DMS79 treated with DMSO at 0.1 percent for 48 hours (cell line): ENCODE measurements around the gene ZNF140.

ENCODE experiments used
- DNase-seq: peaks from one replicate; lab custom pipeline; 2025; lab: John Stamatoyannopoulos, UW

Gene ZNF140

DNA sequence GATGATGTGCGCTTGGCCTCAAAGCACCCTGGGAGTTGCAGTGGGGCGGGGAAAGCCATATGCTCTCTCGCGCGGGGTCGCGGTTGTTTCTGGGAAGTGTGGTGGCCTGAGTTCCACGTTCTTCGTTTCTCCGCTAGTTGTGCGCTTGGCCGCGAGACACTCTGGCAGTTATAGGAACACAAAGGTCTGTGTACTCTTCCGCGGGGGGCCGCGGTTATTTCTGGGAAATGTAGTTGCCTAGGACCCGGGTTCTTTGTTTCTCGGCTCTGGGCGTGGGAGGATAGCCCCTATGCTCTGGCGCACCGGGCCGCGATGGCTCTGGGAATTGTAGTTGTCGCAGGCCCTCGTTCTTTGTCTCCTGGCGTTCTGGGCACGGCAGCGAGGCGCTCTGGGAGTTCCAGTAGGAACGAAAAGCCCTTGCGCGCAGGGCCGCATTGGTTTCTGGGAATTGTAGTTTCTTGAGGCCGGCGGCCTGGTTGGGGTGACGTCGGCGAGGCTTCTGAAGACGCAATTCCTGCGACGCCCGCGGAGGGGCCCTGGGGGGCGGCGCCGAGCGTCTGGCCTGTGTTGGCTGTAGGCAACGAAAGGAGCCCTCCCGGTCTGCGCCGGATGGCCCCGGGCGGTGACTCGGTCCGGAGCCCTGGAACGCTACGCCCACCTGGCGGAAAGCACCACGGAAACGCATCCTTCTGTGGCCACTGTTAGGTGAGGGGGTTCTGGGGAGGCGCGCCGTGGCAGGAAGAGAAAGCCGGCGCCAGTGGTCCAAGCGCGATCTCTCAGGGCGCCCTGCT is at the start of gene ZNF140:
Gene ZNF140, plus strand, starts transcription at position 556 of the 791 bp plus-strand sequence. CDS start 398 bp downstream, outside the sequence.
- peak; percentile 98 for DNase-seq

DNA sequence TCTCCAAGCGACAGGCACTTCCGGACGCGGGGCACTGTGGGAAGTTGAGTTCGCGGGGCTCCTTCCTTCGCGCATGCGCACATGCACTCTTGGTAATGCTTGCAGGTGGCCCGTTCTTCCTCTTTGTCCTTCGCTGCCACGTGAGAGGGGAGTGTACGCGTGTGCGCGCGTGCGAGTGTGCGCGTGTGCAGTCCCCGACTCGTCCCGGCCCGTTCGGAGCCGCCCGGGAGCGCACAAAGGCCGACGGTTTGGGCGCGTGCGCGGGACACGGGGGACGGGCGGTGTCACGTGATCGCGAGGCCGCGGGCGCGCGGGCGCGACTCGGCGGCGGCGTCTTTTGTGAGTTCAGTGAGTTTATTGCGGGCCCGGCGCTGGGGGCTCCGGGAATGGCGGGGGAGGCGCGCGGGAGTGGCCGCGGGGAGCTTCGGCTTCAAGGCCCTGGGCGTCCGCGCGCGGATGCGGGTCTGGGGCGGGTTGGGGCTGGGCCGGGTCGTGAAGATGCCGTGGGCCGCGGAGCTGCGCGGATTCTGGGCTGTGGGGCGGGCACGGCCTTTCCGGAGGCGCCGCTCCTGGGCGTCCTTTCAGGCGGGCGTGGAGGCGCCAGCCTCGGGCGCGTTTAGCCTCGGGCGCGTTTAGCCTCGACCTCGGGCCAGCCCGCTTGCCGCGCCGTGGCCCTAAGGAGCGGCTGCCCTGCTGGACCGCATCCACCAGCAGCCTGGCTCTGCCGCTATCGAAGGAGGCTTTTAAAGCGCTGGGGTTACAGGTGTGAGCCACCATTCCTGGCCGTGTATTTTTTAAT is 43.3 kb upstream of the ZNF140 start, which contains the start of gene ZNF84:
Gene ZNF84, plus strand, starts transcription at position 303 of the 799 bp plus-strand sequence. CDS start 3,959 bp downstream, outside the sequence.
- DNase-seq = peak; percentile 97

DNA sequence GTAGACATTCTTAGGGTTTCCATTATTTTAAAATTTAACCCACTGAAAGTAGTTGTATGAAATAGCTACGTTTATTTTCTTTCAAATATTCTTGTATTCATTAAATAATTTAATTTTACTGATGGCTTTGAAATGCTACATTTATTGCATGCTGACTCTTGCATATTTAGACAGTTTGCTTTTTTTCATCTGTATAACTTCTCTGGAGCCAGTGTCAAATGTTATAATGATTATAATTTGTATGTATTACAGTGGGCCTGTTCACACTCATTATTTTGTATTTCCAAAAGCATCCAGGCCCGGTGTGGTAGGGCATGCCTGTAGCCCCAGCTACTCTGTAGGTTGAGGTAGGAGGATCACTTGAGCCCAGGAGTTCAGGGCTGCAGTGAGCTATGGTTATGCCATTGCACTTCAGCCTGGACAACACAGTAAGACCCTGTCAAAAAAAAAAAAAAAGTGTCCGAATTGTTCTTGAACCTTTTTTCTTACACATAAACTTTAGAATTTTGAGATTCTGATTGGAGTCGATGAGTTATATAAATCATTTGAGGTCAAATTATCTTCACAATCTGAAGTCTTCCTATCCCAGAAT is 42.5 kb upstream of the ZNF140 start:
- peak; percentile 39 for DNase-seq

DNA sequence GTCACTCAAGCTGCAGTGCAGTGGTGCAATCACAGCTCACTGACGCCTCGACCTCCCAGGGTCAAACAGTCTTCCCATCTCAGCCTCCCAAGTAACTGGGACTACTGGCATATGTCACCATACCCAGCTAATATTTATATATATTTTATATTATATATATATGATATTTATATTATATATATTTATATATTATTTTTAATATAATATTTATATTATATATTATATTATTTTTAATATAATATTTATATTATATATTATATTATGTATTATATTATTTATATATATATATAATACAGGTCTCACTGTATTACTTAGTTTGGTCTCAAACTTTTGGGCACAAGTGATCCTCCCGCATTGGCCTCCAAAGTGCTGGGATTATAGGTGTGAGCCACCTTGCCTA is 34.0 kb upstream of the ZNF140 start:
- DNase-seq = no peak

DNA sequence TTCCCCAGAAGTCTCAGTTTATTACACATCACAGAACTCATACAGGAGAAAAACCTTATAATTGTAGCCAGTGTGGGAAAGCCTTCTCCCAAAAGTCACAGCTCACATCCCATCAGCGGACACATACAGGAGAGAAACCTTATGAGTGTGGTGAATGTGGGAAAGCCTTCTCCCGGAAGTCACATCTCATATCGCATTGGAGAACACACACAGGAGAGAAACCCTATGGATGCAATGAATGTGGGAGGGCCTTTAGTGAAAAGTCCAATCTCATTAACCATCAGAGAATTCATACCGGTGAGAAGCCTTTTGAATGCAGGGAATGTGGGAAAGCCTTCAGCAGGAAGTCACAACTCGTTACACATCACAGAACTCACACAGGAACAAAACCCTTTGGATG is 23.3 kb upstream of the ZNF140 start:
- DNase-seq = no peak

DNA sequence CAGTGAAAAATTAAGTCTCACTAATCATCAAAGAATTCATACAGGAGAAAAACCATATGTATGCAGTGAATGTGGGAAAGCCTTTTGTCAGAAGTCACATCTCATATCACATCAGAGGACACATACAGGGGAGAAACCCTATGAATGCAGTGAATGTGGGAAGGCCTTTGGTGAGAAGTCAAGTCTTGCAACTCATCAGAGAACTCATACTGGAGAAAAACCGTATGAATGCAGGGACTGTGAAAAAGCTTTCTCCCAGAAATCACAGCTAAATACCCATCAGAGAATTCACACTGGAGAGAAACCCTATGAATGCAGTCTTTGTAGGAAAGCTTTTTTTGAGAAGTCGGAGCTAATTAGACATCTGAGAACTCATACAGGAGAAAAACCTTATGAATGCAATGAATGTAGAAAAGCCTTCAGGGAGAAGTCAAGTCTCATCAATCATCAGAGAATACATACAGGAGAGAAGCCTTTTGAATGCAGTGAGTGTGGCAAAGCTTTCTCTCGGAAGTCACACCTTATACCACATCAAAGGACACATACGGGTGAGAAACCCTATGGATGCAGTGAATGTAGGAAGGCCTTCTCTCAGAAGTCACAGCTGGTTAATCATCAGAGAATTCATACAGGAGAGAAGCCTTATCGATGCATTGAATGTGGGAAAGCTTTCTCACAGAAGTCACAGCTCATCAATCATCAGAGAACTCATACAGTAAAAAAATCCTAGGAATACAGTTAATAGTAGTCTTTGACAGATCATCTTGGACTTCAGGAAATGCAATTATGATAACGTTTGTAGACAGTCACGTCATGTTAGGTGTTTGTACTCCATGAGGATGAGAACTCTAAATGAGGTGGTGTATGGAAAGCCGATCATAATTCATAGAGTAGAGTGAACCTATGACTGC is 22.3 kb upstream of the ZNF140 start:
- no peak for DNase-seq

DNA sequence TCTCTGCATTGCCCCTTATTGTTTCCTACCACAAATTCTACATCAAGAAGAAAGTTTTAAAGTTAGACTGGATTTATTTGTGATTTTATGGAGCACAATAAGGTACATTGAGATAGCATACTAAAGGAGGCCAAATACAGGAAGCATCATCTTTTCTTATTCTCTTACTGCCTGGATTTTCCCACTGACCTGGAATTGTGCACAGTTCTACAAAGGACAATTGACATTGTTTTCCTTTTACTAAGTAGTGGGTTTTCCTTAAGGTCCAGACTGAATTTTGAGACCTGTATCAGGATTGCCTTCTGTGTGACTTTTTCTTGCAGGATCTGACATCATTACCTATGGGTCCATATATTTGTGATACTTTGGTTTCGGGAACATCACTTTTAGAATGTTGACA is 18.8 kb upstream of the ZNF140 start:
- DNase-seq = no peak

DNA sequence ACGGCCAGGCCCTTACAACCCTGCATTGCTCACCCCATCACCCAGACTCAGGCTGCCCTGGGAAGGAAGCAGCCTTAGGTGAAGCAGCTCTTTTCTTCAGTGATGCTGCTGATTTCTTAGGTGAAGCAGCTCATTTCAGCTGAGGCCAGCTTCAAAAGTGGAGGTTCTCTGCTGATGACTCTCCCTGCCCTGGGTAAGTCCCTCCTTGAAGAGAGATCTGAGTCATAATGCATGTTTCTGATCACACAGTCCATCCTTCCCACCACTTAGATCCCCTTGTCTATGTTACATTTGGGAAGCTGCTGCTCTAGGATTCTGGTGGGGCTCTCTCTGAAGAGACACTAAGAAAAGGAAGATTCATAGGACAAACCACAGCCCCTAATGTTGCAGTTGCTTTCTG is 17.2 kb upstream of the ZNF140 start:
- DNase-seq = no peak

DNA sequence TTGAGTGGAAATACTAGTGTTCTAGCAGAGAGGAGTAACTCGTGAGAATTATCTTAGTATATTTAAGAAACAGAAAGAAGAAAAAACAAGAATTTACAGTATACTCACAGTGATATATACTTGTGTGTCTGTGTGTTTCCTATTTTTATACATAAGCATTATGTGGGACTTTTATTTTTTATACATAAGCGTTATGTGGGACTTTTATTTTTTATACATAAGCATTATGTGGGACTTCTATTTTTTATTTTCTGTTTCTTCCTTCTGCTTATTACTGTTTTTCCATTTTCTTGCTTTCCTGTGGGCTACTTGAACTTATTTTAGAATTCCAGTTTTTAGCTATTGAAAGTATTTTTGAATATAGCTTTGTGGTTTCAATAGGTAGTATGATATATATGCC is 6.9 kb upstream of the ZNF140 start:
- no peak for DNase-seq

DNA sequence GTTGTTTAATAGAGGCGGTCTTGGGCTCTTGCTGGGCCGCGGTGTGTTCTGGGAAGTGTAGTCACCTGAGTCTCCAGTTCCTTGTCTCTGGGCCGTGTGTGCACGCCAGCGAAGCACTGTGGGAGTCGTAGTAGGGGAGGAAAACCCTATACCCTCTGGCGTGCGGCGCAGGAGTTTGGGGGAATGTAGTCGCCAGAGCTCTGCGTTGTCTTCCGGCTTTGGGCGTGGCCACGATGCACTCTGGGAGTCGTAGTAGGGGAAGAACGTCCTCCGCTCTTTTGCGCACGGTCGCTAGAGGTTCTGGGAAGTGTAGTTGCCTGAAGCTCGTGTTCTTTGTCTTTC is 726 bp upstream of the ZNF140 start:
- peak; percentile 98 for DNase-seq

DNA sequence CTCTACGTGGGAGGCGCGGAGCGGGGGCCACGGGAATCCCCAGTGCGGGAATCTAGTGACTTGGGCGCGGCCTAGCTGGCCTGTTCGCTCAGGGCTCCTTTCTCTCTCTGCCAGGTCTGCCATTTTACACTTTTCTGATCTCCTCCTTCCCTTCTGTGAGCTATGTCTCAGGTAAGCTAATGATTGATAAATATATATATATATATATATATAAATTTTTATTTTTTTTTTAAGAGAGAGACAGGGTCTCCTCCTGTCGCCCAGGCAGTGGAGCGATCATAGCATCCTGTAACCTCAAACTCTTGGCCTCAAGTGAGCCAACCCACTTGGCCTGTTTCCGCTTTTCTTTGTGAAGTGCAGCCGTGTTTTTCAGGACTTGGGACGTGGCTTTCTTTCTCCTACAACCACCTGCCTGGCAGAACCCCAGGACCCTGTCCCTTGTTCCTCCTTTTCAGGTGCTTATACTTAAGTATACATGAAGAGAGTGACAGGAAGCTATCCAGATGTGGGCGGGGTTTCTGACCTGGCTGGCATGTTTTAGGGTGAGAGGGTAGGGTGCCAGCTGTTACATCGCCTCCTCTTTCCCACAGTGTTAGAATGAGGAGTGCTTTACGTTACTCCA is 547 bp downstream of the ZNF140 start:
- DNase-seq = peak; percentile 52

DNA sequence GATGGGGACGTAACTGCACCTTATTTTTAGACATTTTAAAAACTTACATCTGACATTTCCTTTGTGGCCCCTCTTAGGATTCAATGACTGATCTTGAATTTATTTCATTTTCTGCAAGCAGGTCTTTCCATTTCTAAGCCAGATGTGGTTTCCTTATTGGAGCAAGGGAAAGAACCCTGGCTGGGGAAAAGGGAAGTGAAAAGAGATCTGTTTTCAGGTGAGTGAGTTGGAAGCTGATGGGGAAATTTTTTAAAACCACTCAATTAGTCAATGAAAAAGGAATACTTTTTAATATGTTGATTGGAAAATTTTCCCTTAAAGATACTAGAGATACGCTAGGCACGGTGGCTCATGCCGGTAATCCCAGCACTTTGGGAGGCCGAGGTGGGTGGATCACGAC is 2.6 kb downstream of the ZNF140 start:
- DNase-seq = no peak

DNA sequence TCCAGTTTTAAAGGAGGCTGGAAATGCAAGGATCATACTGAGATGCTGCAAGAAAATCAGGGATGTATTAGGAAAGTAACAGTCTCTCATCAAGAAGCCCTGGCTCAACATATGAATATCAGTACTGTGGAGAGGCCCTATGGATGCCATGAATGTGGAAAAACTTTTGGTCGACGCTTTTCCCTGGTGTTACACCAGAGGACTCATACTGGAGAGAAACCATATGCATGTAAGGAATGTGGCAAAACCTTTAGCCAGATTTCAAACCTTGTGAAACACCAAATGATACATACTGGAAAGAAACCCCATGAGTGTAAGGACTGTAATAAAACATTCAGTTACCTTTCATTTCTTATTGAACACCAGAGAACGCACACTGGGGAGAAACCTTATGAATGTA is 24.9 kb downstream of the ZNF140 start:
- DNase-seq = no peak

DNA sequence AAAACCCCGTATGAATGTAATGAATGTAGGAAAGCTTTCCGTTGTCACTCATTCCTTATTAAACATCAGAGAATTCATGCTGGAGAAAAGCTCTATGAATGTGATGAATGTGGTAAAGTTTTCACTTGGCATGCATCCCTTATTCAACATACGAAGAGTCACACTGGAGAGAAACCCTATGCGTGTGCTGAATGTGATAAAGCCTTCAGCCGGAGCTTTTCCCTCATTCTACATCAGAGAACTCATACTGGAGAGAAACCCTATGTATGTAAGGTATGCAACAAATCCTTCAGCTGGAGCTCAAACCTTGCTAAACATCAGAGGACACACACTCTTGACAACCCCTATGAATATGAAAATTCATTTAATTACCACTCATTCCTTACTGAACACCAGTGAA is 25.5 kb downstream of the ZNF140 start:
- no peak for DNase-seq

DNA sequence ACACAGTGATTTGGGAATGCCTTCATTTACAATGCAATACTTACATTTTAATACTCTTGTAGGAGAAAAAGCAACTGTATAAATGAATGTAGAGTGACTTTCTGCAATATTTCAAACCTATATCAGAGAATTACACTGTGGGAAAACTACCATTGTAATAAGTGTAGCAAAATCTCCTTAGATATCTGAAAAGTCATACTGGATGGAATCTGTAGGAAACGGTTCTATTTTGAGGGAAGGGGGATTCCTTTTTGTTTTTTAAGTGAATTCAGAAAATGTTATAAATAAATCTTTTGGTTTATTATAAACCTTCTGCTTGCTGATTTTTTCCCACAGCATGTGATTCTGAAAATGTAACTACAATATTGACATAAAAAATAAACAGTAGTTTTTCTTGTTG is 26.4 kb downstream of the ZNF140 start:
- DNase-seq = no peak

DNA sequence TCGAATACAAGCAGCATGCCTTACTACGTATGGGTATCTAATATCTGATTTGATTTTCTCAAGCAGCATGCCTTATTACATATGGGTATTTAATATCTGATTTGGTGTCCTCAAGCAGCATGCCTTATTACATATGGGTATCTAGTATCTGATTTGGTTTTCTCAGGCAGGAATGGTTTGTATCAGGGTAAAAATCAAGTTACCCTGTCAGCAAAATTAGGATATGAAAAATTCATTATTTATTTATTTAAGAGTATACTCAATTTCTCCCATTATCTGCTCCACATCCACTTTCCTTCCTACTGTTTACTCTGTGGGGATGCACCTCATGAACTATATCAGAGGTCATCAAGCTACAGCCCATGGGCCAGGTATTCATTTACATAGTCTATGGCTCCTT is 27.4 kb downstream of the ZNF140 start:
- no peak for DNase-seq

DNA sequence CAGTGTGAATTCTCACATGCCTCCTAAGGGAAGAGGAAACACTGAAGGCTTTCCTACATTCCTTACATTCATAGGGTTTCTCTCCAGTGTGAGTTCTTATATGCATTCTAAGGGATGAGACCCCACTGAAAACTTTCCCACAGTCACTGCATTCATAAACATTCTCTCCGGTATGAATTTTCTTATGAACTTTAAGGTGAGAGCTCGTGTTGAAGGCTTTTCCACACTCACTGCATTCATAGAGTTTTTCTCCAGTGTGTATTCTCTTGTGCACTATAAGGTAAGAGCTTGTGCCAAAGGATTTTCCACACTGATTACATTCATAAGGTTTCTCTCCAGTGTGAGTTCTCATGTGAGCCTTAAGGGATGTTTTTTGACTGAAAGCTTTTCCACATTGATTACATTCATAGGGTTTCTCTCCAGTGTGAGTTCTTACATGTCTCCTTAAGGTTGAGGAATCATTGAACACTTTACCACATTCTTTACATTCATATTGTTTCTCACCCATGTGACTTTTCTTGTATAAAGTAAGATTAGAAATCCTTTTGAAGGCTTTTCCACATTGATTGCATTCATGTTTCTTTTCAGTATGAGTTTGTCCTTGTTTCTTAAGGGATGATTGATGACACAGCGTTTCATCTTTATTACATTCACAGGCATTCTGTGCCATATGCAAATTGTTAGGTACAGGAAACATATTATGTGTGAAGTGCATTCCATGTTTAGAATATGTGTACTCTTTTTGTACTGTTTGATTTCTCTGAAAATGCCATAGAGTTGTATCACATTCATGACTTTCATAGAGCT is 39.9 kb downstream of the ZNF140 start:
- no peak for DNase-seq

DNA sequence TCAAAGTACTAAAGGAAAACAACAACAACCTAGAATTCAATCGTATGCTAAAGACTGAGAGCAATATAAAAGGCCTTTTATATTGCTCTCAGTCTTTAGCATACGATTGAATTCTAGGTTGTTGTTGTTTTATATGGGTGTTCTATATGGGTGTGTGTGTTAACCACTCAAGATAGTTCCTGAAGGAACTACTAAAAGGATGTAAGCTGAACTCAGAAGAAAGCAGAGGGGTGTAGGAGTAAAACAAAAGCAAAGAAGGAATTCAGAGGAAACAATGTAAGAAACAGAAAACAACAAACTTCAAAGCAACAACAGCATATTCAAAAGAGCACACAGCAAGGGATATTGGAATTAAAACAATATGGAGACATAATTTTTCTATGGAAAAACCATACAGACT is 44.0 kb downstream of the ZNF140 start:
- DNase-seq = no peak

DNA sequence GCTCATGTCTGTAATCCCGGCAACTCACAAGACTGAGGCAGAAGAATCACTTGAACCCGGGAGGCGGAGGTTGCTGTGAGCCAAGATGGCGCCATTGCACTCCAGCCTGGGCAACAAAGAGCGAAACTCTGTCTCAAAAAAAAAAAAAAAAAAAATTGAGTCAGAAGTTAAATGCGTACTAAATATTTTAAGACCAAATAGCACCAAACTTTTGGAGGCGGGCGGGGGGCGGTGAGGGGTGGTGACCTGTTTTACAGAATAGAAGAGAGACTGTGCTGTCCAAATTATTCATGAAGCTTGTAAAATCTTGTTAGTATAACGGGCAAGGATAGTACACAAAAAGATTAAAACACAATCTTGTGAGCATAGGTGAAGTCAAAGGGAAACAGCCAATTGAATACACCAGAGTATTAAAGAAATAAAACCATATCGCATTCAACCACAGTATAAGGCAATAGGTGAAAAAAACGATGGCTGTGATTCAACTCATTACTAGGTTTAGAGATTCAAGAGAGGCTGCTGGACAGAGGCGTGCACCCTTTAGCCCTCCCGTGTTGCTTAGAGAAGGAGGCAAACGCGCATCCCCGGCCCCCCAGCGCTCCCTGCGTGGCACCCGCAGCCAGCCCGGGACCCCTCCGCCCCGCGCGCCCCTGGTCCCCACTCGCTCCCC is 48.8 kb downstream of the ZNF140 start:
- peak; percentile 44 for DNase-seq
